ENCODE measurements around the gene ILKAP.

The ILKAP gene

GRCh38 chr2:238131761-238132462 lies 71.6 kb downstream of the ILKAP start:
- intact Hi-C loops (cut with DNase I), result no loop called here
- DNase-seq, result no peak

DNA sequence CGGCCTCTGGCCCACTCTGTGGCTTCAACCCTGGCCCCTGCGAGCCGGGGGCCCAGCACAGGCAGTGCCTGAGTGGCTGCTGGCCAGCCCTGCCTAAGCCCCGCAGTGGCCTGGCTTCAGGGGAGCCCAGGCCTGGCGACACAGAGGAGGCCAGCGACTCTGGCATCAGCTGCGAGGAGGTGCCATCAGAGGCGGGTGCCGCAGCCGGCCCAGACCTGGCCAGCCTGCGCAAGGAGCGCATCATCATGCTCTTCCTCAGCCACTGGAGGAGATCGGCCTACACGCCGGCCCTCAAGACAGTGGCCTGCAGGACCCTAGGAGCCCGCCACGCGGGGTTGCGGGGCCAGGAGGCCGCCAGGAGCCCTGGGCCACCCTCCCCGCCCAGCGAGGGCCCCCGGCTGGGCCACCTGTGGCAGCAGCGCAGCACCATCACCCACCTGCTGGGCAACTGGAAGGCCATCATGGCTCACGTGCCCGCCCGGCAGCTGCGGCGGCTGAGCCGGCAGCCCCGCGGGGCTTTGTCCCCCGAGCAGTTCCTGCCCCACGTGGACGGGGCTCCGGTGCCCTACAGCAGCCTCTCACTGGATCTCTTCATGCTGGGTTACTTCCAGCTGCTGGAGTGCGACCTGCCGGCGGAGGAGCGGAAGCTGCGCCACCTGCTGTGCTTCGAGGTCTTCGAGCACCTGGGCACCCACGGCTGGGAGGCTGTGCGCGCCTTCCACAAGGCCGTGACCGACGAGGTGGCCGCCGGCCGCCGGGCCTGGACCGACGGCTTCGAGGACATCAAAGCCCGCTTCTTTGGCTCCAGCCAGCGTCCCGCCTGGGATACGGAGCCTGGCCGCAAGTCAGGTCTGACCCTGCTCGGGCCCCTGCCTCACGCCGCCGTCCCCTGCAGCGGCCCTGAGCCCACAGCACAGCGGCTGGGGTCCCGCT lies 72.5 kb downstream of the ILKAP start:
- no peak for DNase-seq
- intact Hi-C loops (cut with DNase I), result no loop called here

DNA sequence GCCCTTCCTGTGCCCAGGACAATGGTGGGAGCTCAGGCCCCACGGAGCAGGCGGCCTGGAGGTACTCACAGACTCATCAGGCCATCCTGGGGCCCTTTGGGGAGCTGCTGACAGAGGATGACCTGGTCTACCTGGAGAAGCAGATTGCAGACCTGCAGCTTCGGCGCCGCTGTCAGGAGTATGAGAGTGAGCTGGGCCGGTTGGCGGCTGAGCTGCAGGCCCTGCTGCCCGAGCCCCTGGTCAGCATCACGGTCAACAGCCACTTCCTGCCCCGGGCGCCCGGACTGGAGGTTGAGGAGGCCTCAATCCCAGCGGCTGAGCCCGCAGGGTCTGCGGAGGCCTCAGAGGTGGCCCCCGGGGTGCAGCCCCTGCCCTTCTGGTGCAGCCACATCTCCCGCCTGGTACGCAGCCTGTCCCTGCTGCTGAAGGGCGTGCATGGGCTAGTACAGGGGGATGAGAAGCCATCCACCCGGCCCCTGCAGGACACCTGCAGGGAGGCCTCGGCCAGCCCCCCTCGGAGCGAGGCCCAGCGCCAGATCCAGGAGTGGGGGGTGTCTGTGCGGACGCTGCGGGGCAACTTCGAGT lies 73.3 kb downstream of the ILKAP start:
- DNase-seq, result no peak
- intact Hi-C loops (cut with DNase I), result no loop called here

- intact Hi-C loops (cut with DNase I), result no loop called here
- no peak for DNase-seq
Observed at GRCh38 chr2:238129166-238130010, 74.1 kb downstream of the ILKAP start.

GRCh38 chr2:238128534-238129001 lies 74.9 kb downstream of the ILKAP start:
- intact Hi-C loops (cut with DNase I), result no loop called here
- no peak for DNase-seq

DNA sequence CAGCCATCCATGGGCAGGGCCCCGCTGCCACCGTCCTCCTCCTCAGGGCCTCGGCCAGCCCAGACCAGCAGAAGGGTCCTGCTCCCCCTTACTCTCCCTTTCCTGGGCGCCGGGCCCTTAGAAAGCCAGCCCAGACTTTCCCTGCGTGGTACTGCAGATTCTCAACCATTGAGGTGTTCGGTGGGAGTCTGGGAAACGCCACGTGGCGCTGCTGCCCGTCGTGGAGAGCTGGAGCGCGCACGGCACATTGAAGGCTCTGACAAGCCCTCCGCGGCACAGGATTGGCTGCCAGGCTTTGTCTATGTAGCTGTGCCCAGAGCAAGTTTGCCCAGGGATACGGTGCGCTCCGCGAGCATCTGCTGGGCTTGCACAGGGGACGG lies 75.4 kb downstream of the ILKAP start:
- DNase-seq, result no peak
- intact Hi-C loops (cut with DNase I), result no loop called here

DNA sequence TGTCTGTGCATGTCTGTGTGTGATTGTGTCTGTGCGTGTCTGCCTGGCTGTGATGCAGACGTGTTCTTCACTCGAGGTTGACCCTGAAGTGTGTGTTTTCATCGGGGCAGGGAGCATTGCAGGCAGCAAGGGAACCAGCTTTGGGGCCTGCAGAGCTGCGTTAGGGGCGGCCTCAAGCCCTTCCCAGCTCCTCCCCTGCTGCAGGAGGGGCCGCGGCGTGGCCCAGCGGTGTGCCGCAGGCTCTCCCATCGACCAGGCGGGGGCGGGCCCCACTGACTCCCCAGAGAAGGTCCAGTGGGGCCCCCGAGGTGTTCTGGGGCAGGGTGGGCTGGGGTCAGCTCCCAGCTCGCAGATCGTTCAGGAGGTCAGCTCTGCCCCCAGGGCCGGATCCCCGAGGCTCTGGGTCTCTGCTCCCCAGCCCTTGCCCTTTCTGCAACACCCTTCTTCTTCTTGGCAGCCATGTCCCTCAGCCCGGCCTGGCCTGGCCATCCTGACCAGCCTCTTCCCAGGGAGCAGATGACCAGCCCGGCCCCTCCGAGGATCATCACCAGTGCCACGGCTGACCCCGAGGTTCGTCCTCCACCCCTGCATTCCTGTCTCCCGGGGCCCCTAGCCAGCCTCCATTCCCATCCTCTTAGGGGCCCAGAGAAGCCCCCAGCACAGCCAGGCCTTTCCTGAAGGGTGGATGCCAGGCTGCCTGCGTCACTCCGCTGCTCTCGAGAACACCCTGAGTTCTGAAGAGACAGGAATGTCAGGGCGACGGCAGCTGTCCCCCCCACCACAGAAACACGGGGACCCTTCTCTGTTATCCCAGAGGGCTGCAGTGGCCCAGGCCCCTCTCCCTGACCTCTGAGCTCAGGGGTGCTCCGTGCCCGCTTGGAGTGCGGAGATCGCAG lies 76.1 kb downstream of the ILKAP start:
- DNase-seq, result no peak
- intact Hi-C loops (cut with DNase I), result no loop called here

DNA sequence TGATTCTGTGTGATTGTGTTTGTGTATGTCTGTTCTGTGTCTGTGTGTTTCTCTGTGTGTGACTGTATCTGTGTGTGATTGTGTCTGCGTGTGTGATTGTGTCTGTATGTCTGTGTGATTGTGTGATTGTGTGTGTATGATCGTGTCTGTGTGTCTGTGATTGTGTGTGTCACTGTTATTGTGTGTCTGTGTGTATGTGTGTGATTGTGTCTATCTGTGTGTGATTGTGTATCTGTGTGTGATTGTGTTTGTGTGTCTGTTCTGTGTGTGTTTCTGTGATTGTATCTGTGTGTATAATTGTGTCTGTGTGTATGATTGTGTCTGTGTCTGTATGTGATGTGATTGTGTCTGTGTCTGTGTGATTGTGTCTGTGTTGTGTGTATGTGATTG lies 76.7 kb downstream of the ILKAP start:
- DNase-seq, result no peak
- intact Hi-C loops (cut with DNase I), result no loop called here

DNA sequence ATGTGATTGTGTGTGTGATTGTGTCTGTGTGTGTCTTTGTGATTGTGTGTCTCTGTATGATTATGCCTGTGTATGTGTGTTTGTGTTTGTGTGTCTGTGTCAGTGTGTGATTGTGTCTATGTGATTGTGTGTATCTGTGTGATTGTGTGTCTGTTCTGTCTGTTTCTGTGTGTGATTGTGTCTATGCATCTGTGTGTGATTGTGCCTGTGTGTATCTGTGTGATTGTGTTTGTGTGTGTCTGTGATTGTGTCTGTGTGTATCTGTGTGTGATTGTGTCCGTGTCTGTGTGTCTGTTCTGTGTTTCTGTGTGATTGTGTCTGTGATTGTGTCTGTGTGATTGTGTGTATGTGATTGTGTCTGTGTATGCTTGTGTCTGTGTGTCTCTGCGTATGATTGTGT lies 77.2 kb downstream of the ILKAP start:
- intact Hi-C loops (cut with DNase I), result no loop called here

DNA sequence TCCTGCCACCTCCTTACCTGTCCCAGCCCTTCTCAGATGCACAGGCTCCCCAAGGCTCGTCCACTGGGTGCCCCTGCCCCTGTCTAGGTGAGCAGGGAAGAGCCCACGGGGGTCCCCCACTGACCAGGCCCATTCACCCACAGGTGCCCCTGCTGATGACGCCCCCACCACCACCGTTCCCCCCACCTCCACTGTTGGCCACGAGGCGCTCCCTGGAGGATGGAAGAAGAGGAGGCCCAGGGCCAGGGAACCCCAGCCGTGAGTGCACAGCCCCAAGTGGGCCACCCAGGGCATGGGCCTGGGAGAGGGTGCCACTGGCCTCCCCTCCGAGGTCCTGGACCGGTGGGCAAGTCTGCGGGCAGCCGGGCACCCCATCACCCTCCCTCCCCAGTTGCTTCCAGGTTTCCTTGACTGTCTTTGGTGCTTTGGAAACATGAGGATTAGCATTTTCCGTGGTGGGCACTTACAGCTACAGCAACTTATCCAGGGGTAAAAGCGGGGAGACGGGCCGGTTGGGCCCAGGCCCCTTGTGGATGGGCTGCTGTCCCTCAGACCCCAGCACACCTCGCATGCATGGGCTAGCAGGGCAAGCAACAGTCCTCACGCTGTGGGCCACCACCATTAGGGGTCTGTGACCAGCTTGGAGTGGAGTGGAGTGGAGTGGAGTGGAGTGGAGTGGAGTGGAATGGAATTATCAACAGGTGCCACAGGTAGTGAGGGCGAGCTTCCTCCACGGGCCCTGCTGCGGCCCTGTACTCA lies 78.2 kb downstream of the ILKAP start:
- intact Hi-C loops (cut with DNase I), result no loop called here
- no peak for DNase-seq

More for the DNA sequence above, 77.2 kb downstream of the ILKAP start:
- DNase-seq, result no peak

DNA sequence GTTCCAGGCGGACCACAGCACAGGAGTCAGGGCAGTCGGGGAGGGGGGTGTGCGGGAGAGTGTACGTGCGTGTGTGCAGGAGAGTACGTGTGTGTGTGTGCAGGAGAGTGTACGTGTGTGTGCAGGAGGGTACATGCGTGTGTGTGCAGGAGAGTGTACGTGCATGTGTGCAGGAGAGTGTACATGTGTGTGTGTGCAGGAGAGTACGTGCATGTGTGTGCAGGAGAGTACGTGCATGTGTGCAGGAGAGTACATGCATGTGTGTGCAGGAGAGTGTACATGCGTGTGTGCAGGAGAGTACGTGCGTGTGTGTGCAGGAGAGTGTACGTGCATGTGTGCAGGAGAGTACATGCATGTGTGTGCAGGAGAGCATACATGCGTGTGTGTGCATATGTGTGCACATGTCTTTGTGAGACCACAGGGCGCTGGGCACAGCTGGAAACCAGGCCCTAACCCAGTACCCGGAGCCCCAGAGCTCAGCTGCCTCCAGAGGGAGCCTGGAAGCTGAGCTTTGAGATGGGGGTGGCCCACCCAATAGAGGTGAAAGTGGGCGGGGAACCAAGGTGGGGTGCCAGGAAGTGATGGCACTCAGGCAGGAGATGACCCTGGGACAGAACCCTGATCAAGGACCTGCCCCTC lies 78.9 kb downstream of the ILKAP start:
- intact Hi-C loops (cut with DNase I), result no loop called here
- DNase-seq, result peak in 1 of 42 donors; percentile 1

GRCh38 chr2:238123991-238124470 lies 79.5 kb downstream of the ILKAP start:
- intact Hi-C loops (cut with DNase I), result no loop called here
- peak in 1 of 42 donors; percentile 0 for DNase-seq

GRCh38 chr2:238123218-238123971 lies 80.1 kb downstream of the ILKAP start:
- intact Hi-C loops (cut with DNase I), result no loop called here
- peak in 1 of 42 donors; percentile 1 for DNase-seq

GRCh38 chr2:238122287-238123217 lies 80.9 kb downstream of the ILKAP start:
- DNase-seq, result peak in 1 of 42 donors; percentile 1
- intact Hi-C loops (cut with DNase I), result no loop called here
